ENCODE data around the gene COX6A2.

COX6A2 gene

GRCh38 chr16:31461921-31462804 is 34.0 kb upstream of the COX6A2 start:
- Histone ChIP-seq H3K27ac (ENCODE audit: low read depth, low read length) (no peak overlapping the region), H3K4me1 (ENCODE audit: control insufficient read depth, insufficient read depth, low read length, unreplicated experiment) (peaks cover 18% of the 10 kb centered on the region), H3K36me3 (ENCODE audit: insufficient read depth, low read length) (no peaks in the 10 kb centered on the region), H3K27me3 (ENCODE audit: insufficient read depth, low read length) (no peaks in the 10 kb centered on the region), H3K4me3 (ENCODE audit: low read depth, low read length) (no peak overlapping the region), H3K79me2 (ENCODE audit: control insufficient read depth, insufficient read depth, low read length, unreplicated experiment) (peaks cover 18% of the 10 kb centered on the region), H2AFZ (ENCODE audit: low read length, unreplicated experiment) (no peak overlapping the region)

- H3K27me3 ChIP-seq (ENCODE audit: insufficient read depth, low read length) = no peaks in the 10 kb centered on the region
- no peak overlapping the region for H3K4me3 ChIP-seq (ENCODE audit: low read depth, low read length)
- H2AFZ ChIP-seq (ENCODE audit: low read length, unreplicated experiment) = no peak overlapping the region
- H3K4me1 ChIP-seq (ENCODE audit: control insufficient read depth, insufficient read depth, low read length, unreplicated experiment) = peaks cover 21% of the 10 kb centered on the region
- H3K36me3 ChIP-seq (ENCODE audit: insufficient read depth, low read length) = no peaks in the 10 kb centered on the region
- H3K27ac ChIP-seq (ENCODE audit: low read depth, low read length) = no peak overlapping the region
- peaks cover 26% of the 10 kb centered on the region for H3K79me2 ChIP-seq (ENCODE audit: control insufficient read depth, insufficient read depth, low read length, unreplicated experiment)
Observed at GRCh38 chr16:31461201-31461920, 33.2 kb upstream of the COX6A2 start.

GRCh38 chr16:31460582-31461002 is 32.4 kb upstream of the COX6A2 start:
- Histone ChIP-seq H3K36me3 (ENCODE audit: insufficient read depth, low read length) (no peaks in the 10 kb centered on the region), H3K27ac (ENCODE audit: low read depth, low read length) (peak overlapping the region; percentile 90), H3K4me3 (ENCODE audit: low read depth, low read length) (peak overlapping the region; percentile 77), H3K79me2 (ENCODE audit: control insufficient read depth, insufficient read depth, low read length, unreplicated experiment) (peaks cover 33% of the 10 kb centered on the region), H3K4me1 (ENCODE audit: control insufficient read depth, insufficient read depth, low read length, unreplicated experiment) (peaks cover 27% of the 10 kb centered on the region), H2AFZ (ENCODE audit: low read length, unreplicated experiment) (no peak overlapping the region), H3K27me3 (ENCODE audit: insufficient read depth, low read length) (no peaks in the 10 kb centered on the region)

GRCh38 chr16:31459687-31460581 is 31.8 kb upstream of the COX6A2 start:
- no peaks in the 10 kb centered on the region for H3K36me3 ChIP-seq (ENCODE audit: insufficient read depth, low read length)
- H3K27ac ChIP-seq (ENCODE audit: low read depth, low read length) = peak overlapping the region; percentile 90
- H3K79me2 ChIP-seq (ENCODE audit: control insufficient read depth, insufficient read depth, low read length, unreplicated experiment) = peaks cover 40% of the 10 kb centered on the region
- peak overlapping the region; percentile 84 for H3K4me3 ChIP-seq (ENCODE audit: low read depth, low read length)
- H3K27me3 ChIP-seq (ENCODE audit: insufficient read depth, low read length) = no peaks in the 10 kb centered on the region
- H3K4me1 ChIP-seq (ENCODE audit: control insufficient read depth, insufficient read depth, low read length, unreplicated experiment) = peaks cover 33% of the 10 kb centered on the region
- H2AFZ ChIP-seq (ENCODE audit: low read length, unreplicated experiment) = no peak overlapping the region

- Histone ChIP-seq H3K36me3 (ENCODE audit: insufficient read depth, low read length) (no peaks in the 10 kb centered on the region), H3K4me1 (ENCODE audit: control insufficient read depth, insufficient read depth, low read length, unreplicated experiment) (peaks cover 40% of the 10 kb centered on the region), H2AFZ (ENCODE audit: low read length, unreplicated experiment) (peak within 1 kb of the TSS; percentile 9), H3K4me3 (ENCODE audit: low read depth, low read length) (peak within 1 kb of the TSS; percentile 84), H3K27ac (ENCODE audit: low read depth, low read length) (peak within 1 kb of the TSS; percentile 90), H3K79me2 (ENCODE audit: control insufficient read depth, insufficient read depth, low read length, unreplicated experiment) (peaks cover 41% of the 10 kb centered on the region), H3K27me3 (ENCODE audit: insufficient read depth, low read length) (no peaks in the 10 kb centered on the region)
Observed at GRCh38 chr16:31458844-31459686, 30.9 kb upstream of the COX6A2 start, which contains the start of gene ARMC5. TSS of gene ARMC5 (plus strand) at chr16:31459501. CDS start at chr16:31459525, 24 bp downstream.

- H3K27me3 ChIP-seq (ENCODE audit: insufficient read depth, low read length) = no peaks in the 10 kb centered on the region
- peak overlapping the region; percentile 84 for H3K4me3 ChIP-seq (ENCODE audit: low read depth, low read length)
- peaks cover 46% of the 10 kb centered on the region for H3K4me1 ChIP-seq (ENCODE audit: control insufficient read depth, insufficient read depth, low read length, unreplicated experiment)
- H3K36me3 ChIP-seq (ENCODE audit: insufficient read depth, low read length) = no peaks in the 10 kb centered on the region
- peak overlapping the region; percentile 9 for H2AFZ ChIP-seq (ENCODE audit: low read length, unreplicated experiment)
- peak overlapping the region; percentile 90 for H3K27ac ChIP-seq (ENCODE audit: low read depth, low read length)
- peaks cover 41% of the 10 kb centered on the region for H3K79me2 ChIP-seq (ENCODE audit: control insufficient read depth, insufficient read depth, low read length, unreplicated experiment)
Observed at GRCh38 chr16:31458073-31458843, 30.1 kb upstream of the COX6A2 start.

GRCh38 chr16:31456988-31457360 is 28.8 kb upstream of the COX6A2 start:
- Histone ChIP-seq H2AFZ (ENCODE audit: low read length, unreplicated experiment) (no peak overlapping the region), H3K79me2 (ENCODE audit: control insufficient read depth, insufficient read depth, low read length, unreplicated experiment) (peaks cover 41% of the 10 kb centered on the region), H3K27me3 (ENCODE audit: insufficient read depth, low read length) (no peaks in the 10 kb centered on the region), H3K27ac (ENCODE audit: low read depth, low read length) (no peak overlapping the region), H3K4me3 (ENCODE audit: low read depth, low read length) (peak overlapping the region; percentile 84), H3K4me1 (ENCODE audit: control insufficient read depth, insufficient read depth, low read length, unreplicated experiment) (peaks cover 57% of the 10 kb centered on the region), H3K36me3 (ENCODE audit: insufficient read depth, low read length) (no peaks in the 10 kb centered on the region)

GRCh38 chr16:31455601-31456314 is 27.6 kb upstream of the COX6A2 start:
- Histone ChIP-seq H3K4me1 (ENCODE audit: control insufficient read depth, insufficient read depth, low read length, unreplicated experiment) (peaks cover 64% of the 10 kb centered on the region), H3K27ac (ENCODE audit: low read depth, low read length) (peak overlapping the region; percentile 19; the same call in 1 of the 2 replicates), H3K36me3 (ENCODE audit: insufficient read depth, low read length) (no peaks in the 10 kb centered on the region), H3K79me2 (ENCODE audit: control insufficient read depth, insufficient read depth, low read length, unreplicated experiment) (peaks cover 37% of the 10 kb centered on the region), H2AFZ (ENCODE audit: low read length, unreplicated experiment) (no peak overlapping the region), H3K27me3 (ENCODE audit: insufficient read depth, low read length) (no peaks in the 10 kb centered on the region), H3K4me3 (ENCODE audit: low read depth, low read length) (peak overlapping the region; percentile 4; the same call in 1 of the 2 replicates)
